B cell (primary cell): ENCODE measurements around the gene SLCO3A1. TPM values are rescaled to one million over a fixed set of nuclear protein-coding genes. Genes with fewer than 3 reads are reported as not detected.
A peak's percentile ranks its signal among the peaks of the same experiment; 100 is the strongest.

Source experiments
- ATAC-seq: fragments of 200-7000 bp; cut with Tn5 transposase; one replicate; pipeline ENCODE4 v1.10.0; 2021; ENCODE audit warnings: low read depth, mild to moderate bottlenecking, moderate number of reproducible peaks, moderate library complexity
- CTCF ChIA-PET: fragments of 350-600 bp; sonication (Branson Sonifier 250); formaldehyde crosslinking; loops from one replicate; lab custom pipeline; 2021; ENCODE audit warnings: antibody characterized with exemption, inconsistent platforms; lab: Charles Lee
- POLR2A ChIA-PET: fragments of 350-600 bp; sonication (Branson Sonifier 250); formaldehyde crosslinking; loops from one replicate; lab custom pipeline; 2021; ENCODE audit warnings: antibody characterized with exemption; lab: Charles Lee
- DNase-seq: peaks from one replicate; pipeline ENCODE4 v3.0.0; 2013
- H2AFZ ChIP-seq: 2 replicates; pipeline ENCODE4 v1.6.1; 2012; ENCODE audit warnings: mild to moderate bottlenecking, low read depth, low read length; ENCODE audit not compliant: insufficient read depth, poor library complexity, severe bottlenecking
- H3K27ac ChIP-seq, 2 donors: 1 replicate in 1 of 2; 2 replicates in 1 of 2; pipeline ENCODE4 v1.5.1; 2012 to 2013; ENCODE audit warnings: low read length in 2 of 2, mild to moderate bottlenecking in 2 of 2, moderate library complexity in 1 of 2
- H3K27me3 ChIP-seq, 4 experiments: fragments of 200-600 bp in 1 of 4; sonication (generic) in 1 of 4; replicated peaks in 1 of 4; 1 replicate in 2 of 4; 2 replicates in 2 of 4; pipeline versions ENCODE4 v1.6.1 to v1.7.0; 2013 to 2016; ENCODE audit warnings: low read length in 3 of 4, mild to moderate bottlenecking in 2 of 4, mixed read lengths in 1 of 4, moderate library complexity in 1 of 4; ENCODE audit not compliant: insufficient read depth in 4 of 4, control insufficient read depth in 3 of 4; ENCODE audit errors: control extremely low read depth in 1 of 4
- H3K36me3 ChIP-seq, 2 experiments: replicated peaks in 1 of 2; 1 replicate in 1 of 2; 2 replicates in 1 of 2; pipeline versions ENCODE4 v1.6.1 to v1.7.1; 2013; ENCODE audit warnings: low read length in 1 of 2; ENCODE audit not compliant: insufficient read depth in 2 of 2, control insufficient read depth in 1 of 2; ENCODE audit errors: control extremely low read depth in 1 of 2, extremely low read depth in 1 of 2
- H3K4me1 ChIP-seq, 2 donors: fragments of 200-600 bp in 1 of 2; sonication (generic) in 1 of 2; 1 replicate in 1 of 2; 2 replicates in 1 of 2; pipeline versions ENCODE4 v1.5.1 to v1.6.1; 2013 to 2017; ENCODE audit warnings: low read length in 2 of 2; ENCODE audit not compliant: control insufficient read depth in 2 of 2, insufficient read depth in 2 of 2
- H3K4me2 ChIP-seq: replicated peaks from 2 replicates; pipeline ENCODE3; 2012; ENCODE audit warnings: mild to moderate bottlenecking, low read depth, low read length; ENCODE audit not compliant: poor library complexity, severe bottlenecking
- H3K4me3 ChIP-seq, 5 experiments: fragments of 200-600 bp in 1 of 5; sonication (generic) in 1 of 5; 1 replicate in 3 of 5; 2 replicates in 2 of 5; pipeline versions ENCODE4 v1.5.1 to v1.7.0; 2011 to 2016; ENCODE audit warnings: low read length in 4 of 5, mild to moderate bottlenecking in 4 of 5, low read depth in 2 of 5, control low read depth in 1 of 5, moderate library complexity in 1 of 5; ENCODE audit not compliant: insufficient read depth in 1 of 5; ENCODE audit errors: control extremely low read depth in 1 of 5, extremely low read depth in 1 of 5
- H3K79me2 ChIP-seq: fragments of 200-600 bp; sonication (generic); one replicate; pipeline ENCODE4 v1.6.0; 2016; ENCODE audit warnings: low read length; ENCODE audit not compliant: control insufficient read depth, insufficient read depth
- H3K9ac ChIP-seq: fragments of 200-600 bp; sonication (generic); 2 replicates; pipeline ENCODE4 v1.6.1; 2017; ENCODE audit warnings: mild to moderate bottlenecking, low read length, moderate library complexity
- H3K9me3 ChIP-seq, 3 donors: one replicate each; pipeline versions ENCODE4 v1.6.1 to v1.7.1; 2013; ENCODE audit warnings: low read length in 2 of 3; ENCODE audit not compliant: control insufficient read depth in 2 of 3, insufficient read depth in 1 of 3; ENCODE audit errors: control extremely low read depth in 1 of 3
- H4K20me1 ChIP-seq: 2 replicates; pipeline ENCODE4 v1.6.0; 2012; ENCODE audit warnings: mild to moderate bottlenecking, low read length; ENCODE audit not compliant: insufficient read depth, control insufficient read depth, poor library complexity, severe bottlenecking
- H3K27ac Mint-ChIP-seq: one replicate; pipeline ENCODE4 v1.8.0; 2021; ENCODE audit warnings: mixed read lengths
- H3K27me3 Mint-ChIP-seq: one replicate; pipeline ENCODE4 v1.8.0; 2021; ENCODE audit warnings: mixed read lengths
- H3K4me1 Mint-ChIP-seq: one replicate; pipeline ENCODE4 v1.8.0; 2021; ENCODE audit warnings: mixed read lengths
- H3K4me3 Mint-ChIP-seq: one replicate; pipeline ENCODE4 v1.8.0; 2021; ENCODE audit warnings: mixed read lengths
- H3K9me3 Mint-ChIP-seq: one replicate; pipeline ENCODE4 v1.8.0; 2022; ENCODE audit warnings: mixed read lengths; ENCODE audit not compliant: insufficient read depth
- EZH2 ChIP-seq: IDR thresholded peaks from 2 replicates; pipeline ENCODE4 v1.6.1; 2012; ENCODE audit warnings: borderline replicate concordance, low read depth, mild to moderate bottlenecking, moderate library complexity, low read length; ENCODE audit not compliant: insufficient read depth, poor library complexity, severe bottlenecking
- WGBS: methylation state at CpG from one replicate; pipeline ENCODE4 v1.1.5; 2013; ENCODE audit warnings: missing lambda C conversion rate; ENCODE audit not compliant: insufficient coverage; 5-methylcytosine and 5-hydroxymethylcytosine counted together
- intact Hi-C: fragments of 100-400 bp; cut with micrococcal nuclease; formaldehyde crosslinking; loops from one replicate; pipeline ENCODE4 v1.10.0; 2022
- polyA plus RNA-seq: library from polyadenylated mRNA; depleted of rRNA; stranded (reverse); fragments of >200 nt; gene quantifications from 2 replicates; pipeline ENCODE4 v1.2.3, GENCODE V29; 2012
- total RNA-seq, 2 donors: library from RNA; stranded (reverse); fragments of 120-200 nt in 1 of 2; gene quantifications; 1 replicate in 1 of 2; 2 replicates in 1 of 2; pipeline versions ENCODE4 v1.2.3 to v1.2.4, GENCODE V29; 2013 to 2022
- TF ChIP-seq, protein P1 (sequence below): fragments of 200-600 bp; IDR thresholded peaks from one replicate; pipeline ENCODE4 v1.8.0; 2022; ENCODE audit warnings: antibody characterized with exemption, mild to moderate bottlenecking

Gene SLCO3A1
- total and polyA plus RNA-seq, 2 donors (not counting 1 experiment from before 2014, with no cell fraction given), result 0.99 to 2.3 TPM

DNA sequence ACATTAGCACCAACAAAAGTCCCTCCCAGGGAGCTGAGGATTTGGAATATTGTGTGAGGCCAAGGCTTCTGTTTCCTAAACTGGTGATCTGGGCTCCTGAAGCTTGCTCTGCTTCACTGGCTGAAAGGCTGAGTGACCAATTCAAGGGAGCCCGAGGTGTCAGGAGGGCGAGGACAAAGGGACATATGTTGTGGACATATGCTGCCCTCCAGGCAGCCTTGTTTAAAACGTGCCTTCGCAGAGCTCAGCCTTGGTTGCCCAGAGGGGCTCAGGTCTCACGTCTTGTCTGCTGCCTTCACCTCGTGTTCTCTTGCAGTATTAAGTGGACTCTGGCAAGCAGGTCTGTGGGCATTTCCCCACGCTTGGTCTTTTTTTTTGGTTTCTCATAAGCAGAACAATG lies 7.0 kb downstream of the SLCO3A1 start:
- peaks cover 50% of the 10 kb centered on the region for H3K27me3 Mint-ChIP-seq
- H2AFZ ChIP-seq, result no peak overlapping the region
- no peak overlapping the region for H3K4me3 Mint-ChIP-seq
- H3K27me3 ChIP-seq, result peaks cover 0 to 47% (median 24%) of the 10 kb centered on the region in 4 experiments
- no peak overlapping the region for H3K27ac Mint-ChIP-seq
- H3K27ac ChIP-seq, result no peak overlapping the region
- WGBS, result 84% methylated on average over 6 of the region's 7 CpGs
- ChIA-PET POLR2A (no interaction called here), CTCF (no interaction called here)
- intact Hi-C loops, result no loop called here
- H3K36me3 ChIP-seq, result no peaks in the 10 kb centered on the region
- peaks cover 0 to 26% (median 0%) of the 10 kb centered on the region in 3 donors for H3K9me3 ChIP-seq
- H3K4me3 ChIP-seq, result no peak overlapping the region
- DNase-seq, result no peak
- H3K4me1 ChIP-seq, result peaks cover 27 to 57% of the 10 kb centered on the region in 2 donors
- ATAC-seq, result no peak
- H4K20me1 ChIP-seq, result no peaks in the 10 kb centered on the region
- H3K79me2 ChIP-seq, result no peaks in the 10 kb centered on the region
- TF ChIP-seq EZH2, result no peak
- TF ChIP-seq, protein P1, sequence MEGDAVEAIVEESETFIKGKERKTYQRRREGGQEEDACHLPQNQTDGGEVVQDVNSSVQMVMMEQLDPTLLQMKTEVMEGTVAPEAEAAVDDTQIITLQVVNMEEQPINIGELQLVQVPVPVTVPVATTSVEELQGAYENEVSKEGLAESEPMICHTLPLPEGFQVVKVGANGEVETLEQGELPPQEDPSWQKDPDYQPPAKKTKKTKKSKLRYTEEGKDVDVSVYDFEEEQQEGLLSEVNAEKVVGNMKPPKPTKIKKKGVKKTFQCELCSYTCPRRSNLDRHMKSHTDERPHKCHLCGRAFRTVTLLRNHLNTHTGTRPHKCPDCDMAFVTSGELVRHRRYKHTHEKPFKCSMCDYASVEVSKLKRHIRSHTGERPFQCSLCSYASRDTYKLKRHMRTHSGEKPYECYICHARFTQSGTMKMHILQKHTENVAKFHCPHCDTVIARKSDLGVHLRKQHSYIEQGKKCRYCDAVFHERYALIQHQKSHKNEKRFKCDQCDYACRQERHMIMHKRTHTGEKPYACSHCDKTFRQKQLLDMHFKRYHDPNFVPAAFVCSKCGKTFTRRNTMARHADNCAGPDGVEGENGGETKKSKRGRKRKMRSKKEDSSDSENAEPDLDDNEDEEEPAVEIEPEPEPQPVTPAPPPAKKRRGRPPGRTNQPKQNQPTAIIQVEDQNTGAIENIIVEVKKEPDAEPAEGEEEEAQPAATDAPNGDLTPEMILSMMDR, result no peak
- peaks cover 33% of the 10 kb centered on the region for H3K4me1 Mint-ChIP-seq
- no peaks in the 10 kb centered on the region for H3K9me3 Mint-ChIP-seq
- no peak overlapping the region for H3K9ac ChIP-seq
- no peak overlapping the region for H3K4me2 ChIP-seq

DNA sequence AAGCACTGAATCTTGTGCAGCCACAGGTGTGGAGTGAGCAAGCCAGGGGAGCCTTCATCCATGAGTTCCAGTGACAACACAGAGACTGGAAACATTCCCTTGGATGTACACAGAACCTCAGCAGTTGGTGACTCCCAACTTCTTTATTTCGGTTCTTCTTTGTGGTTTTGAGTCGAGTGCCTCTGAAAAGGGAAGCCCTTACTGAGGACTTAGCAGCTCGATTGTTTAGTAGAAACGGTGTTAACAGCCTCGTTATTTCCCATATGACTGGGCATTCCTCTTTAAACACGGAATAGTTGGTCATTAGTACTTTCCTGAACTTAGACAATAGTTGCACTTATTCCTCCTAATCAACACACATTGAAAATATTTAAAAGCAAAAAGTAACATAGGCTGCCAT lies 7.7 kb downstream of the SLCO3A1 start:
- ChIA-PET CTCF (no interaction called here), POLR2A (no interaction called here)
- Histone ChIP-seq H3K9ac (no peak overlapping the region), H3K4me1 (peaks cover 27 to 51% of the 10 kb centered on the region in 2 donors), H3K27me3 (peaks cover 0 to 41% (median 18%) of the 10 kb centered on the region in 4 experiments), H3K4me2 (no peak overlapping the region), H3K9me3 (peaks cover 0 to 21% (median 0%) of the 10 kb centered on the region in 3 donors), H3K79me2 (no peaks in the 10 kb centered on the region), H3K27ac (no peak overlapping the region), H2AFZ (no peak overlapping the region), H4K20me1 (no peaks in the 10 kb centered on the region), H3K4me3 (no peak overlapping the region), H3K36me3 (no peaks in the 10 kb centered on the region)
- Mint-ChIP-seq H3K4me1 (peaks cover 29% of the 10 kb centered on the region), H3K27me3 (peaks cover 51% of the 10 kb centered on the region), H3K9me3 (no peaks in the 10 kb centered on the region), H3K4me3 (no peak overlapping the region), H3K27ac (no peak overlapping the region)
- 0% methylated on average over 2 of the region's 6 CpGs for WGBS
- TF ChIP-seq, protein P1, result no peak
- no peak for TF ChIP-seq EZH2
- intact Hi-C loops, result no loop called here
- DNase-seq (peak; percentile 34), ATAC-seq (no peak)
